Astrocyte (in vitro differentiated cells and primary cell): ENCODE results near the gene MST1. TPM values are rescaled to one million over a fixed set of nuclear protein-coding genes. Genes with fewer than 3 reads are reported as not detected.

Source experiments
- DNase-seq: peaks from one replicate; pipeline ENCODE4 v3.0.0-alpha.2; 2010; ENCODE audit warnings: low read depth
- FAIRE-seq: peaks from 2 replicates; lab custom pipeline; 2011; peaks lifted over from hg19 to GRCh38; lab: Jason Lieb, UNC
- H2AFZ ChIP-seq: 2 replicates; pipeline ENCODE4 v1.6.0; 2012; ENCODE audit warnings: low read depth, low read length, inconsistent platforms
- H3K27ac ChIP-seq: 2 replicates; pipeline ENCODE4 v1.5.1; 2011; ENCODE audit warnings: low read depth, low read length, inconsistent platforms
- H3K27me3 ChIP-seq: 2 replicates; pipeline ENCODE4 v1.6.0; 2011; ENCODE audit warnings: low read length, inconsistent platforms; ENCODE audit not compliant: insufficient read depth
- H3K36me3 ChIP-seq: 2 replicates; pipeline ENCODE4 v1.5.1; 2011; ENCODE audit warnings: low read length, inconsistent platforms; ENCODE audit not compliant: insufficient read depth
- H3K4me1 ChIP-seq: 2 replicates; pipeline ENCODE4 v1.5.1; 2011; ENCODE audit warnings: low read length, inconsistent platforms; ENCODE audit not compliant: insufficient read depth
- H3K4me2 ChIP-seq: 2 replicates; pipeline ENCODE4 v1.6.0; 2012; ENCODE audit warnings: low read length, inconsistent platforms
- H3K4me3 ChIP-seq: 2 replicates; pipeline ENCODE4 v1.5.1; 2011; ENCODE audit warnings: low read depth, mild to moderate bottlenecking, low read length, inconsistent platforms; ENCODE audit not compliant: insufficient read depth
- H3K79me2 ChIP-seq: 2 replicates; pipeline ENCODE4 v1.6.0; 2012; ENCODE audit warnings: mild to moderate bottlenecking, low read length, inconsistent platforms; ENCODE audit not compliant: insufficient read depth
- H3K9ac ChIP-seq: 2 replicates; pipeline ENCODE4 v1.6.0; 2012; ENCODE audit warnings: mild to moderate bottlenecking, low read length, inconsistent platforms
- H3K9me3 ChIP-seq: 2 replicates; pipeline ENCODE4 v1.5.1; 2012; ENCODE audit warnings: low read depth, mild to moderate bottlenecking, low read length, inconsistent platforms; ENCODE audit not compliant: insufficient read depth
- H4K20me1 ChIP-seq: 2 replicates; pipeline ENCODE4 v1.6.0; 2012; ENCODE audit warnings: low read length, inconsistent platforms; ENCODE audit not compliant: insufficient read depth
- H3K27ac Mint-ChIP-seq: one replicate; pipeline ENCODE4 v1.8.0; 2021; ENCODE audit warnings: mild to moderate bottlenecking, mixed read lengths; ENCODE audit not compliant: unreplicated experiment
- H3K27me3 Mint-ChIP-seq: one replicate; pipeline ENCODE4 v1.8.0; 2021; ENCODE audit warnings: low read depth, mixed read lengths; ENCODE audit not compliant: unreplicated experiment
- H3K36me3 Mint-ChIP-seq: one replicate; pipeline ENCODE4 v1.8.0; 2021; ENCODE audit warnings: low read depth, mixed read lengths; ENCODE audit not compliant: unreplicated experiment
- H3K4me1 Mint-ChIP-seq: one replicate; pipeline ENCODE4 v1.8.0; 2021; ENCODE audit warnings: low read depth, mixed read lengths; ENCODE audit not compliant: unreplicated experiment
- H3K4me3 Mint-ChIP-seq: one replicate; pipeline ENCODE4 v1.8.0; 2021; ENCODE audit warnings: mild to moderate bottlenecking, moderate library complexity, mixed read lengths; ENCODE audit not compliant: unreplicated experiment
- H3K9me3 Mint-ChIP-seq: one replicate; pipeline ENCODE4 v1.8.0; 2021; ENCODE audit warnings: mild to moderate bottlenecking, mixed read lengths; ENCODE audit not compliant: unreplicated experiment
- CTCF ChIP-seq: IDR thresholded peaks from 2 replicates; pipeline ENCODE4 v1.5.1; 2011; ENCODE audit warnings: low read depth, mild to moderate bottlenecking, inconsistent platforms, low read length, moderate library complexity; ENCODE audit not compliant: insufficient read depth
- EZH2 ChIP-seq: IDR thresholded peaks from 2 replicates; pipeline ENCODE4 v1.6.1; 2012; ENCODE audit warnings: mild to moderate bottlenecking, low read length, inconsistent platforms; ENCODE audit not compliant: insufficient read depth
- total RNA-seq: library from RNA; stranded (reverse); gene quantifications from 2 replicates; pipeline ENCODE4 v1.2.1, GENCODE V29; 2021

The MST1 gene
- total RNA-seq, 1 donor from 2014 or later: 9.3 TPM

- Mint-ChIP-seq H3K9me3 (peaks cover 3% of the 10 kb centered on the region), H3K4me1 (peaks cover 13% of the 10 kb centered on the region)
Observed at GRCh38 chr3:49650637-49651036, 38.6 kb downstream of the MST1 start.

GRCh38 chr3:49650177-49650576 is 39.1 kb downstream of the MST1 start:
- no peak overlapping the region for H3K9ac ChIP-seq
- no peaks in the 10 kb centered on the region for H3K79me2 ChIP-seq
- no peak overlapping the region for H3K4me3 Mint-ChIP-seq
- peaks cover 13% of the 10 kb centered on the region for H3K4me1 Mint-ChIP-seq
- FAIRE-seq (no peak), DNase-seq (no peak)
- no peak overlapping the region for H3K27ac Mint-ChIP-seq
- H2AFZ ChIP-seq: no peak overlapping the region
- H3K36me3 Mint-ChIP-seq: peaks cover 2% of the 10 kb centered on the region
- no peaks in the 10 kb centered on the region for H3K27me3 ChIP-seq
- no peaks in the 10 kb centered on the region for H3K36me3 ChIP-seq
- H3K27ac ChIP-seq: no peak overlapping the region
- H3K9me3 ChIP-seq: no peaks in the 10 kb centered on the region
- H3K4me3 ChIP-seq: no peak overlapping the region
- H4K20me1 ChIP-seq: no peaks in the 10 kb centered on the region
- H3K4me1 ChIP-seq: no peaks in the 10 kb centered on the region
- H3K9me3 Mint-ChIP-seq: peaks cover 3% of the 10 kb centered on the region
- TF ChIP-seq EZH2: no peak
- no peak for TF ChIP-seq CTCF
- peaks cover 13% of the 10 kb centered on the region for H3K27me3 Mint-ChIP-seq
- no peak overlapping the region for H3K4me2 ChIP-seq

More at GRCh38 chr3:49650637-49651036, 38.6 kb downstream of the MST1 start:
- no peak overlapping the region for H3K4me3 Mint-ChIP-seq
- no peaks in the 10 kb centered on the region for H4K20me1 ChIP-seq
- H3K4me2 ChIP-seq: no peak overlapping the region
- peaks cover 13% of the 10 kb centered on the region for H3K27me3 Mint-ChIP-seq
- H3K36me3 ChIP-seq: no peaks in the 10 kb centered on the region
- DNase-seq (no peak), FAIRE-seq (no peak)
- H3K9ac ChIP-seq: no peak overlapping the region
- H3K4me3 ChIP-seq: no peak overlapping the region
- no peak for TF ChIP-seq EZH2
- TF ChIP-seq CTCF: no peak
- H3K79me2 ChIP-seq: no peaks in the 10 kb centered on the region
- no peak overlapping the region for H3K27ac Mint-ChIP-seq
- no peaks in the 10 kb centered on the region for H3K27me3 ChIP-seq
- H3K4me1 ChIP-seq: no peaks in the 10 kb centered on the region
- no peaks in the 10 kb centered on the region for H3K9me3 ChIP-seq
- no peak overlapping the region for H3K27ac ChIP-seq
- no peak overlapping the region for H2AFZ ChIP-seq
- no peaks in the 10 kb centered on the region for H3K36me3 Mint-ChIP-seq

GRCh38 chr3:49649576-49649975 is 39.7 kb downstream of the MST1 start:
- peaks cover 2% of the 10 kb centered on the region for H3K36me3 Mint-ChIP-seq
- H3K9ac ChIP-seq: no peak overlapping the region
- FAIRE-seq (no peak), DNase-seq (no peak)
- H3K79me2 ChIP-seq: no peaks in the 10 kb centered on the region
- H3K36me3 ChIP-seq: no peaks in the 10 kb centered on the region
- H3K4me1 ChIP-seq: no peaks in the 10 kb centered on the region
- H3K4me3 Mint-ChIP-seq: no peak overlapping the region
- peaks cover 16% of the 10 kb centered on the region for H3K27me3 Mint-ChIP-seq
- no peak overlapping the region for H3K4me3 ChIP-seq
- no peaks in the 10 kb centered on the region for H4K20me1 ChIP-seq
- peaks cover 13% of the 10 kb centered on the region for H3K4me1 Mint-ChIP-seq
- H3K4me2 ChIP-seq: no peak overlapping the region
- H2AFZ ChIP-seq: no peak overlapping the region
- no peaks in the 10 kb centered on the region for H3K27me3 ChIP-seq
- TF ChIP-seq EZH2: no peak
- no peak for TF ChIP-seq CTCF
- no peak overlapping the region for H3K27ac Mint-ChIP-seq
- no peak overlapping the region for H3K27ac ChIP-seq
- no peaks in the 10 kb centered on the region for H3K9me3 ChIP-seq
- peaks cover 3% of the 10 kb centered on the region for H3K9me3 Mint-ChIP-seq
